HEK293 (cell line): ENCODE measurements around the gene RPS19BP1.

Experiments
- EGR2 ChIP-seq: fragments of 450-650 bp; formaldehyde crosslinking; IDR thresholded peaks from 2 replicates; pipeline ENCODE4 v1.5.1; 2016; ENCODE audit warnings: low read depth, missing biosample characterization, missing genetic modification characterization
- GLI2 ChIP-seq: fragments of 450-650 bp; formaldehyde crosslinking; IDR thresholded peaks from 2 replicates; pipeline ENCODE4; 2017; ENCODE audit warnings: missing biosample characterization, missing genetic modification characterization, low read depth, borderline replicate concordance
- HOXD13 ChIP-seq: sonication (generic); formaldehyde crosslinking; IDR thresholded peaks from 2 replicates; pipeline ENCODE4 v1.8.0; 2022; ENCODE audit warnings: missing genetic modification reagents, borderline replicate concordance
- KLF1 ChIP-seq: fragments of 450-650 bp; formaldehyde crosslinking; IDR thresholded peaks from 2 replicates; pipeline ENCODE4 v1.5.1; 2016; ENCODE audit warnings: missing biosample characterization, missing genetic modification characterization
- PATZ1 ChIP-seq: fragments of 450-650 bp; formaldehyde crosslinking; IDR thresholded peaks from 2 replicates; pipeline ENCODE4 v1.5.1; 2016; ENCODE audit warnings: missing biosample characterization, missing genetic modification characterization
- PBX3 ChIP-seq: sonication (generic); formaldehyde crosslinking; IDR thresholded peaks from 2 replicates; pipeline ENCODE4 v1.8.1; 2022; ENCODE audit warnings: mild to moderate bottlenecking, moderate library complexity, missing genetic modification reagents
- PRDM1 ChIP-seq: fragments of 450-650 bp; formaldehyde crosslinking; IDR thresholded peaks from 2 replicates; pipeline ENCODE4; 2016; ENCODE audit warnings: missing biosample characterization, missing genetic modification characterization
- TRIM28 ChIP-seq: IDR thresholded peaks from 2 replicates; pipeline ENCODE4 v1.6.1; 2011; ENCODE audit warnings: low read length, control low read depth, borderline replicate concordance
- WT1 ChIP-seq: fragments of 450-650 bp; formaldehyde crosslinking; IDR thresholded peaks from 2 replicates; pipeline ENCODE4 v1.5.1; 2016; ENCODE audit warnings: missing biosample characterization, missing genetic modification characterization
- ZBTB1 ChIP-seq: fragments of 450-650 bp; formaldehyde crosslinking; IDR thresholded peaks from 2 replicates; pipeline ENCODE4 v1.5.1; 2016; ENCODE audit warnings: missing biosample characterization, missing genetic modification characterization
- ZBTB21 ChIP-seq: fragments of 450-650 bp; formaldehyde crosslinking; IDR thresholded peaks from 2 replicates; pipeline ENCODE4 v1.5.1; 2017; ENCODE audit warnings: missing biosample characterization, missing genetic modification characterization
- ZBTB44 ChIP-seq: fragments of 450-650 bp; IDR thresholded peaks from 2 replicates; pipeline ENCODE4 v1.5.1; 2018; ENCODE audit warnings: missing biosample characterization, mild to moderate bottlenecking, missing genetic modification characterization
- ZBTB48 ChIP-seq: fragments of 450-650 bp; formaldehyde crosslinking; IDR thresholded peaks from 2 replicates; pipeline ENCODE4 v1.5.1; 2016; ENCODE audit warnings: missing biosample characterization, missing genetic modification characterization
- ZNF335 ChIP-seq: fragments of 450-650 bp; formaldehyde crosslinking; conservative IDR thresholded peaks from 2 replicates; pipeline ENCODE4 v1.5.1; 2016; ENCODE audit warnings: missing biosample characterization, missing genetic modification characterization
- ZNF394 ChIP-seq: fragments of 450-650 bp; formaldehyde crosslinking; IDR thresholded peaks from 2 replicates; pipeline ENCODE4 v1.5.1; 2016; ENCODE audit warnings: missing biosample characterization, missing genetic modification characterization, mild to moderate bottlenecking, moderate library complexity, borderline replicate concordance
- ZNF398 ChIP-seq: fragments of 450-650 bp; formaldehyde crosslinking; IDR thresholded peaks from 2 replicates; pipeline ENCODE4 v1.5.1; 2017; ENCODE audit warnings: missing biosample characterization, missing genetic modification characterization
- ZNF518A ChIP-seq: fragments of 450-650 bp; formaldehyde crosslinking; conservative IDR thresholded peaks from 2 replicates; pipeline ENCODE4 v1.5.1; 2016; ENCODE audit warnings: low read depth, missing biosample characterization, missing genetic modification characterization
- ZNF529 ChIP-seq: fragments of 450-650 bp; formaldehyde crosslinking; IDR thresholded peaks from 2 replicates; pipeline ENCODE4 v1.5.1; 2017; ENCODE audit warnings: missing genetic modification characterization, missing biosample characterization; ENCODE audit not compliant: insufficient replicate concordance
- ZNF548 ChIP-seq: fragments of 450-650 bp; formaldehyde crosslinking; IDR thresholded peaks from 2 replicates; pipeline ENCODE4 v1.5.1; 2016; ENCODE audit warnings: missing biosample characterization, missing genetic modification characterization
- ZNF555 ChIP-seq: fragments of 450-650 bp; formaldehyde crosslinking; conservative IDR thresholded peaks from 2 replicates; pipeline ENCODE4 v1.5.1; 2017; ENCODE audit warnings: missing biosample characterization, mild to moderate bottlenecking, missing genetic modification characterization, inconsistent platforms
- ZNF639 ChIP-seq: fragments of 450-650 bp; formaldehyde crosslinking; IDR thresholded peaks from 2 replicates; pipeline ENCODE4 v1.5.1; 2016; ENCODE audit warnings: missing biosample characterization, missing genetic modification characterization
- ZSCAN30 ChIP-seq: fragments of 450-650 bp; IDR thresholded peaks from 2 replicates; pipeline ENCODE4 v1.5.1; 2018; ENCODE audit warnings: missing biosample characterization, mild to moderate bottlenecking, missing genetic modification characterization, moderate library complexity
- ZXDB ChIP-seq: fragments of 450-650 bp; formaldehyde crosslinking; IDR thresholded peaks from 2 replicates; pipeline ENCODE4 v1.5.1; 2016; ENCODE audit warnings: missing biosample characterization, missing genetic modification characterization

Gene RPS19BP1

GRCh38 chr22:39520226-39521105, 12.1 kb downstream of the RPS19BP1 start, which contains the start of gene ATF4 (continued):
- peak; percentile 87 for TF ChIP-seq ZNF518A (tag by site-specific recombination)
- no peak for TF ChIP-seq ZNF548 (tag by site-specific recombination)
- peak; percentile 29 for TF ChIP-seq PATZ1 (tag by site-specific recombination)
- peak; percentile 96 for TF ChIP-seq ZNF639 (tag by site-specific recombination)
- TF ChIP-seq ZNF529 (tag by site-specific recombination), result no peak
- TF ChIP-seq ZNF398 (tag by site-specific recombination), result 0 out of 2 replicates have a peak, but pooled peaks have one; percentile 20
- TF ChIP-seq PBX3 (CRISPR knock-in tag), result no peak; the same call in 1 of the 2 replicates
- TF ChIP-seq ZNF335, result peak; percentile 4; the same call in 1 of the 2 replicates
- TF ChIP-seq ZNF555 (tag by site-specific recombination), result no peak
- 0 out of 2 replicates have a peak, but pooled peaks have one; percentile 14 for TF ChIP-seq ZBTB44
- TF ChIP-seq ZBTB48, result peak; percentile 81
- TF ChIP-seq ZNF394 (tag by site-specific recombination), result peak; percentile 64; the same call in 1 of the 2 replicates
- peak; percentile 81 for TF ChIP-seq KLF1
- TF ChIP-seq GLI2 (tag by site-specific recombination), result no peak
- peak; percentile 68 for TF ChIP-seq ZSCAN30 (tag by site-specific recombination)
- peak; percentile 82 for TF ChIP-seq EGR2 (tag by site-specific recombination)
- peak; percentile 96 for TF ChIP-seq ZXDB (tag by site-specific recombination)
- TF ChIP-seq TRIM28, result no peak
- TF ChIP-seq HOXD13, result peak; percentile 36; the same call in 1 of the 2 replicates
- peak; percentile 87 for TF ChIP-seq ZBTB21 (tag by site-specific recombination)
- peak; percentile 70 for TF ChIP-seq WT1
- TF ChIP-seq ZBTB1 (tag by site-specific recombination), result peak; percentile 13; the same call in 1 of the 2 replicates
- 0 out of 2 replicates have a peak, but pooled peaks have one; percentile 7 for TF ChIP-seq PRDM1 (tag by site-specific recombination)
